GM19452 (cell line): Measurements from ENCODE around the gene CDYL.

Experiments used
- ATAC-seq: cut with Tn5 transposase; IDR thresholded peaks from one replicate; pipeline ENCODE4 v1.9.1; 2021; ENCODE audit not compliant: unreplicated experiment

CDYL gene

DNA sequence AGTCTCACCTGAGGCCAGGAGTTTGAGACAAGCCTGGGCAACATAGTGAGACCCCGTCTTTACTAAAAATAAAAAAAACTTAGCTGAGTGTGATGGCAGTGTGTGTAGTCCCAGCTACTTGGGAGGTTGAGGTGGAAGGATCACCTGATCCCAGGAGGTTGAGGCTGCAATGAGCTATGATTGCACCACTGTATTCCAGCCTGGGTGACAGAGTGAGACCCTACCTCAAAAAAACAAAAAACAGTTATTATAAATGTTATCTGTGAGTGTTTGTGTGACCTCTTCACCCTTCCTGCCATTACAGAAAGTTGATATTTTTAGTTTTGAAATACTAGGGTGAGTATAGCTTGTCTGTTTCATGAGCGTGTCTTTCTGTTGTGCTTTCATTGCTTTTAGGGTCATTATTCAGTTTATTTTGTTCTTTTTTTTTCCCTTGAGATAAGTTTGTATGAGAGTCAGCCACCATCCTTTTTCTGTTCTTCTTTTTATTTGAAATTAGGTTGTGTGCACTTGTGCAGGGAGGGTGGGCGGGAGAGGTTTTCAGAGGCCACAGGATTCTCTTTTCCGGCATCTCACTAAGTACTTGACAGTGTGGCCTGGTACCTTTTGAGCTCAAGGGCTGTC is 26.2 kb downstream of the CDYL start:
- peak; percentile 64 for ATAC-seq

DNA sequence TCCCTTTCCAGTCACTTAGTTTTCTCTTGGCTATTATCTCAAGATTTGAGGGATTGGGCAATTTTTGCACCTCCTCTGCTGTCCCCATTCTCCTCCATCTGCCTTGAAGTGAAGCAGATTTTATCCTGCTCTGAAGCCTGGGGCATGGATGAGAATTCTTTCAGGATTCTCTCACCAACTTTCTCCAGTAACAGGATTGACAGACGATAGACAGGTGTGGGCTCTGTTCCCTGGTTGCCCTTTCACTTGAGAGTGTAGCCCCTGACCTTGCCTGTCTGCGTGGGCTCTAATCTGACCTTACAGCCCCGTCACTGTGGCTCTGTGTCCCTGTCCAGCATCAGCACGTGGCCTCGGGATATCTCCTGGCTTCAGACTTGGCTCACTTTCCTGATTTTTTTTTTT is 27.1 kb downstream of the CDYL start:
- ATAC-seq: no peak

DNA sequence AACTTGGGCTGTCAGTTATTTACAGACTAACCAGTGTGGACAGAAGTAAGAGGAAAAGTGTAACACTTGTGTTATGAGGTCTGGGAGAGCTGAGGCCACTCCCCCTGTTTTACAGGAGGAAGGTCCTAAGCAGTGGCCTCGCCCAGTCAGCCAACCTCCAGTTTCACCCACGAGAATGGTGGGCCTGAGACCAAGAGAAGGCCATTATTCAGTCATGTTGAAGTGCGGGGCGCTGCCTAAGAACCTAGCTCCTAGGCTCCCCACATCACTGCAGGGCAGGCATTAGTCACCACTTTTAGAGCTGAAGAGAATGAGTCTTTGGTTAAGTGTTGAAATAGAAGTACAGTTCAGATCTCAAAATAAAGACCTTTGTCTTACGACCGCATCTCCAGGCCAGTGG is 27.9 kb downstream of the CDYL start:
- no peak for ATAC-seq

DNA sequence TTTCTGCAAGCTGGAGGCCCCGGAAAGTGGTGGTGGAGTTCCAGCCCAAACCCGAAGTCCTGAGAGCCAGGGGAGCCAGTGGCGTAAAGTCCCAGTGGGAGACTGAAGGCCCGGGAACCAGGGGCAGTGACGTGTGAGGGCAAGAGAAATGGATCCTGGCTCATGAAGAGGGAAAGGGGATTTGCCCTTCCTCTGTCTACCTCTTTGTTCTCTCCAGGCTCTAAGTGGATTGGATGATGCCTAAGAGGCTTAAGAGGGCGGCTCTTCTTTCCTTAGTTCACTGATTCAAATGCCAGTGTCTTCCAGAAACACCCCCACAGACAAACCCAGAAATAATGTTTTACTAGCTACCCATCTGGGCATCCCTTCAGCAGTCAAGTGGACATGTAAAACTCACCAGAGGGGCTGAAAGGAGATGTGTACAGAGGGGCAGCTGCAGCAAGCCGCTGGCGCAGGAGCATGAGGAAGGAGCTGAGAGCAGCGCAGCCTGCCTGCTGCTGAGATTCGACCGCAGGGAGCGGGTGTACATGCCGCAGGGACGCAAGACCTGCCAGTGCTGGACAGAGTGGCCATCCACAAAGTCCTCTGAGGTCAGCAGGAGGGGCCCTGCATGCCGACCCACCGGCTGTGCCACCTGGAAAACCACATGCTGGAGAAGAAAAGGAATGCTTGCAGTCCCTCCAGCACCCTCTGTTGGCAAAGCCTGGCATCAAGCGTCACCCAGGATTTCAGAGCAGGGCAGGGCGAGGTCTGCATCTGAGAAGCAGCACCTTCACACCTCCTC is 29.5 kb downstream of the CDYL start:
- ATAC-seq: no peak

DNA sequence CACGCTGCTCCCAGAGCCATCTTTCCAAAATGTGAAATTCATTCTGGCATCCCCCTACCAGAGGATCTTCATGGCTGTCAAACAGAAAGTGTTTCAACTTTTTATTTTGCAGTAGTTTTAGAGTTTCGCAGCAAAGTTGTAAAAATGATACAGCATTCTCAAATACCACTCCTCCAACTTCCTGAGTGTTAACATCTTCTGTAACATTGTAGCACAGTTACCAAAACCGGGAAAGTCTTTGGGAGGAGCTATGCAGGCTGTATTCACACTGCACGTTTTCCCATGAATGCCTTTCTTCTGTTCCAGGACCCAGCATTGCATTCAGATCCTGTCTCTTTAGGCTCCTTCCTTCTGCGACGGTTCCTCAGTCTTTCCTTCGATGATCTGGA is 30.1 kb downstream of the CDYL start:
- ATAC-seq: no peak

DNA sequence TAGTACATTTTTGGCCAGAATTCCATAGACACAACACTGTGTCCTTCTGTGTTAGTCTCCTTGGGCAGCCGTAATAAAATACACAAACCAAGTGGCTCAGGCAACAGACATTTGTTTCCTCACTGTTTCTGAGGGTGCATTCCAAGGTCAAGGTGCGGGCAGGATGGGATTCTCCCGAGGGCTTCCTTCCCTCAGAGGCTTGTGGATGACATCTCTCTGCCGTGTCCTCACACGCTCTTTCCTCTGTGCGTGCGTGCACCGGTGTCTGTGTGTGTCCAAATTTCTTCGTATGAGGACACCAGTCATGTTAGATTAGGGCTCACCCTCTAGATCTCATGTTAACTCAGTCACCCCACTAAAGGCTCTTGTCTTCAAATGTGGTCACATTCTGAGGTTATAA is 30.6 kb downstream of the CDYL start:
- no peak for ATAC-seq

DNA sequence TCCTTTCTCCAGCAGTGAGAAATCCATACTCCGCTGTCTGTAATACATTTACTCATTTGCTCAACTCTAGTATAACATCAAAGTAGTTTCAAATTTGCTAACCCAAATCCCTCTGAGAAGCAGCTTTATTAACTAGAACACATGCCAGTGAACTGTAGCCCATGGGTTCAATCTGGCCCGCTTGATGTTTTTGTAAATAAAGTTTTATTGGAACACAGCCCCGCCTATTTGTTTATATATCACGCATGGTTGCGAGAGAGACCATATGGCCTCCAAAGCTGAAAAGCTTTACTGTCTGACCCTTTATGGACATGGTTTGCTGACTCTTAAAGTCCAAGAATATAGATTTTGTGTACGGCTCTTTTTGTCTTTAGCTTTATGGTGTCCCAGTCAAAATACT is 32.2 kb downstream of the CDYL start:
- ATAC-seq: no peak

DNA sequence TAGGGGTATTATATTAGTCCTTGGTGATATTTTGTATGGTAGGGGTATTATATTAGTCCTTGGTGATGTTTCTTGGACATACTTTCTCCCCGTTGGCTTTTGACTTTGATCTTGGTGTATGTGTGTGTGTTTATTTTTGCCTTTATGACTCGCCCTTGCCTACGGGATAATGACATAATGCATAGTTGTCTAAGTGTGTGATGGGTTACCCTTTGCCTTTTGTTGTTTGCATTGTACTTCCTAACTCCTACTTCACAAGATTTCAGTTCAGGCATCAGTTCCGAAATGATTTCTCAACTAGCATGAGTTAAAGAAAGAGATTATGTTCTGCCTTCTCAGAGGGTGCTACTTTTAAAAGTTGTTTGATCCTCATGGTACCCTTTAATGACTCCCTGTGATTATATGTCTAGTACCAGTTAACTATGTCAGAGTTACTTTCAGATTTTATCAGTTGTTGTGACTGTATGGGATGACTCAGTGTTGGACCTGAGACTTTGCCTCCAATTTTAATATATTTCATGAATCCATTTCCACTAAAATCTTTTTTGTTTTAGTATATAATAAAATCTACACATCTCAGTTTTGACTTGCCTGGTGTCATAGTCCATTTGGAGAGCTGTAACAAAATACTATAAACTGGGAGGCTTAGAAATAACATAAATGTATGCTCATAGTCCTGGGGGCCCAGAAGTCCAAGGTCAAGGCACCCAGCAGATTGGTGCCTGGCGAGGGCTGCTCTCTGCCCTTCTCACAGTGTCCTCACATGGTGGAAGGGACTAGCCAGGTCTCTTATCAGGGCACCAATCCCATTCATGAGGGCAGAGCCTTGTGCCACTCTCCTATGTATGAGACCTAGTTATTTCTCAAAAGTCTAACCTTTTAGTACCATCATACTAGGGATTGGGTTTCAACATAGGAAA is 34.1 kb downstream of the CDYL start:
- no peak for ATAC-seq

DNA sequence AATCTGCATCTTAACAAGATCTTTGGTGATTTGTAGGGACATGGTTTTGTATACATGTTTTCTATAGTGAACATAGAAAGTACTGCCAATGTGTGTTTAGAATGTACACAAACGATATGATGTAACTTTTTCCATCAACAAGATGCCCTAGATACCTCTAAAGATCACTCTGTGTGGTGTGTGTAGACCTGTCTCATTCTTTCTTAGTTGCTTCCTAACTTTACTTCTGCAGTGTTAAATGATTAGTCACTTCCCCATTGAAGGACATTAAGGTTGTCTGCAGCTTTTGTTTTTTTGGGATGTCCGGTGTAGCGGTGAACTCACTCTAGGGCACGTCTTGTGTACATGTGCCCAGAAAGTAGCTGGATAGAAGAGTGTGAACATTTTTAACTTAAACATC is 35.9 kb downstream of the CDYL start:
- no peak for ATAC-seq

DNA sequence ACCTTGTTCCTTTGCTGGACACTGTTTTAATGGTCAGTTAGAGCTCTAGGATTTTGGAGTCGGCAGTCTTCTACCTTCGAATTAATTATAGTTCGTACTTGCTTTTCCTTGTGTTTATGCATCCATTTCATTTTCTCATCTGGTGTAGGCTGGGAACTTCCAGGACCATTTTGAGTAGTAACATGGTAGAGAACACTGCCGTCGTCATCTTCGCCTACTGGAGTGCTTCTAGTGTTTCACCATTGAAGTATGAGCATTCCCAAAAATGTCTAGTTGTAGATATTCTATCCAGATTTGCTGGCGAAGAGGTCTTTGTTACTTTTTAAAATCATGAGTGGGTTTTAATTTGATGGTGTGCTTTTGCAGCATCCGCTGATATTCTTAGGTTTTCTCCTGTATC is 36.9 kb downstream of the CDYL start:
- no peak for ATAC-seq

DNA sequence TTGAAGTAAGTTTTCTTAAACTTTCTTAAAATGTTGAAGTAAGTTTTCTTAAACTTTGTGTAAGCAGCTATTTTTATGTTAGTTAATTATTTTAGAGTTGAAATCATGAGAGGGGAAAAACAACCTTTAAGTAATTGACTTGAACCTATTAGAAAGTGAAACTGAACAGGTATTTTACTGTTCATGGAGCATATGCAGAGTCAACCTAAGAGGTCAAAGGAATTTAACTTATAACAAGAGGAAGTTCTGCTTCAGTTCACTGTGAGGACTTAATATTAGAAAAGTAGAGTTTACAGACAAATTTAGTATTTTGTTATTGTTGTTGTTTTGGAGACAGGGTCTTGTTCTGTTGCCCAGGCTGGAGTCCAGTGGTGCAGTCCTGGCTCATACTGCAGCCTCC is 38.0 kb downstream of the CDYL start:
- peak; percentile 49 for ATAC-seq

DNA sequence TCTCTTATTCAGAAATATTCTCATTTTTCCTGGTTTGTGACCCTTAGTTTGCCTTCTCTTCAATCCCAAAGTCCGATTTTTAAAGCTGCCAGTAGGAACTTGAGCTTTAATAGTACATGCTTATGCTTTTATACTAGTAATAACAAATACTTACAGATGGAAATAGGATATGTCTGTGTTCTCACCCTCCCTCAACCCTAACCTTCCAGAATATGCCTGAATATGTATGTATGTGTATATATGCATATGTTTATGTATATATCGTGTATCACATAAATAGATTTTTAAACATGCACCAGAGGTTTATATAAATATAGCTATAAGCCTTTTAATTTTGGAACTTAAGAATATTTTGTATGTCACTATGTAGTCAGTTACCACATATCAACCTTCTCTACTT is 38.8 kb downstream of the CDYL start:
- no peak for ATAC-seq

DNA sequence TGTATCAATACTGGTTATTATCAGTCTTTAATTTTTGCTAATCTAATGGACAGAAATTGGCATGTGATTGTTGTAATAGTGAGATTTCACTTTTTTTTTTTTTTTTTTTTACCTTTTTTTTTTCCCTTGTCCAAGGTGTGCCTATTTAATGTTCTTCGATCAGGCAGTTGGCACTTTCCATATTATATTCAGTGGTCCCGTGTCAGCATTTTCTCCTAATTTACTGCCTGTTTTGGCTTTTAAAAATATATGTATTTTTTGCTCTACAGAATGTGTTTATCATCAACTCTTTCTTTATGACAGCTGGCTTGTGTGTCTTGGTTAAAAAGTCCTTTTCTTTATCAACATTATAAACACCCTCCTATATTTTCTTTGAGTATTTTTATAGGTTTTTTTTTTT is 39.4 kb downstream of the CDYL start:
- ATAC-seq: no peak

DNA sequence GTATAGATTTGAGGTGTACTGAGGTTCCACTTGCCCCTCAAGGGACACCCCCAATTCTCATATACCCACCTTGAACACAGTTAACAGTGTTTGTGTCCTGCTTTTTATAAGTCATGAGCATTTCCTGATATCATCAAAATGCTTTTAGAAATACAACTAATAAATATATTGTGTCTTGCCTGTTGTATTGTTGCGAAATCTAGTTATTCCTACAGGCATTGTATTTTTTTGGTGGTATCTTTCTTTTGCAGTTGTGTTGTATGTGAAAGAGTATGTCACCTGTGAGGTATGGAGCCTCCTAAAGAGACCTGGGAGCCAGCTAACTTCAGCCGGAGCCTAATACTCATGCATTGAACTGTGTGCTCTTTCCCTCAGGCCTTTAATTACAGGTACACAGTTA is 40.7 kb downstream of the CDYL start:
- no peak for ATAC-seq

DNA sequence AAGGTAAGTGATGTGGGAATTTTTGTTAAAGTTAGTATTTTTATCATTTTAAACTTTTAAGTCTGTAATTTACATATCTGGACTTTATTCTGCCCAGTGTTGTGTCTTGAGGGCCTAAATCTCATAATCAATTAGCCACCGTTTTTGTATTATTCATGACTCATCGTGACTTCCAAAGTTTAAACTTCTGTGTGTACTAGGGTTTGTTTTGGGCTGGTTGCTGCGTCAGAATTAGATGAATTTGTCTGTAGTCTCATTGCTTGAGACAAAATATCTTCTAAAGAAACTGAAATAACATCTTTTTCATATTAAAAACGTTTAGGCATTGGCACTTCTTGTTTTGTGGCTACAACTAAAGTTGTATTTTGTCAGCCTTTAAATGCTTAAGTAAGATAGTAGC is 41.3 kb downstream of the CDYL start:
- no peak for ATAC-seq

DNA sequence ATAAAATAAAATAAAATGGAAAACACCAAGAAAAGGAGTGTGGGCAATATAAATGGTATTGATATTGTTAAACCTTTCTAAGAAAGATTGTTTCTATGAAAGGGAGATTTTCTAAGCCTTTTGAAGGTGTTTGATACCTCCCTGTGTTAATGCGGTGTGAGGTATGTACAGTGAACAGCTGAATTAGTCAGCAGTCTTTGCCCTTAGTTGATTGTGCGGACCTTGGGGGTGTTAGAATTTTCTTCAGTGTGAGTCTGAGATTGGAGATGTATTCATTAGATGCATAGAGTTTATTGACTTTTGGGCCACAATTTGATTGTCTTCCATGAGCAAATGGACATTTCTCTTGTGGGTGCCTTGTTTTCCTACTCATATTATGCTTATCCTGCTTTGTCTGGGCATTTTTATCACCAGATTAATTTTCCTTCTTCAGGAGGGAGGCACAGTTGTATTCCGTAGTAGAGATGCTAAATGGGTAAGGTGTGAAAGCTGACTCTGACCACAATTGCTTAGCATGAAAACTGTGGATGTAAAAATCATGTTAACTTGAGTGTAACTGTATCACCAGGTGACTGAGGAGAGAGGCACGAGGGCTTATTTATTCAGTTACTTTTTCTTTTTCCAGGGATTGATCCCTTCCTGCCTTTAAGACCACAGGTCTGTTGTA is 42.2 kb downstream of the CDYL start:
- no peak for ATAC-seq

DNA sequence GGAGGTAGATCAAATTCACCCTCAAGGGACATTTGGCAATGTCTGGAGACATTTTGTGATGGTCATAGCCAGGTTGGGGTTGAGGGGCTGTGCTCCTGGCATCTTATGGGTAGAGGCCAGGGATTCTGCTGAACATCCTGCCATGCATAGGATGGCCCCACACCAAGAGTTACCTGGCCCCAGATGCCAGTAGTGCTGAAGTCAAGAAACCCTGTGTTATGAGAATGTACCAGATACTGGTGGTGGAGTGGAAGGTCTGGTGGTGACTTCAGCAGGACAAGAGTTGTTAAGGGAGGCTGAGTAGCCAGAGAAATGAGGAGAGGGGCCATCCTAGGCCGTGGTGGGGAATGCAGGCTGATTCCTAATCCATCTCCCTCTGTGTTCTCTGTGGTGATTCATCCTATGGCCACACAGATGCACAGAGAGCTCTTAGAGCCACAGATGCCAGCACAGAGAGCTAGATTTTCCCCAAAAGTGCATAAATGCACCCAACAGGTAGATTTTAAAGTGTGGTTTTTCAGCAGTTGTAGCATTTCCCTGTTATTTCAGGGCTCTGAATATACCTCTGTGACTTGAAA is 43.6 kb downstream of the CDYL start:
- ATAC-seq: no peak

DNA sequence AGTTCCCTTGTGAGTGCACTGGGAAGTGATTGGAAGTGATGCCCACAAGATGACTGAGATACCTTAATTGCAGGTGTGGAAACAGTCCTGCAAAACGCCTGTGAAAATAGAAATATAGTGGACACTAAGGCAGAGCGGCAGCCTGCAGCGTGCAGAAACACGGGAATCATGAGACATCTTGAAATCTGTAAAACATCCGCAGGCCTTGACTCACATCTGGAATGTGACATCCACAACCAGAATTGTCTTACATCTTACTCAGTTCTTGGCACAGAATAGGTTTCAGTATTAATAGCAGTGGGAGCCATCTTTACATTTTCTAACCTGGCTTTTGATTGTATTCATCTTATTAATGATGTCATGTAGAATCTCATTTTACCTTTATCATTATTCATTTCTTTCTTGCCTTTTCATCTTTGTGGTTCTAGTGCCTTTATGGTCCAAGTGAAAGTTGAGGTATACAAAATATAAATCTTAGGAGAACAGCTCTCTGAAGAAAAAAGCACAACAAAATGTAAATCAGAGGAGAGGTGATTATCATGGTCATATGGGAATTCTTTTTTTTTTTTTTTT is 44.6 kb downstream of the CDYL start:
- ATAC-seq: no peak

DNA sequence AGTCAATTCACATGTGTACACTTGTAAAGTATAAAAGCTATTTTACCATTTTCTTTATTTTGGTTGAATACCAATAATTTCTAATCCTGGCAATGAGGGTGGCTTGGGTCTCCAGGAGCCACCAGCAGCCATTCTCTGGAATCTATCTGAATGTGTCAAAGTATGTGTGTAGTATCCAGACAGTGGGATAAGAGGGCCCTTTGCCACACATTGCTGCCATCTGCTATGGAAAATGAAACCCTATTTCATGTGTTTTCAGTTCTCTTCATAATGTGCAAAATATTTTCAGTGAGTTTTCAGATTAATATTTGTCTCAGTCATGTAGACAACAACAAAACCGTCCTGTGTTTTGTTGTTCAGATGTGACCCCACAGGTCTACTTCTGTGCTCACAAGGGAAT is 46.3 kb downstream of the CDYL start:
- no peak for ATAC-seq

DNA sequence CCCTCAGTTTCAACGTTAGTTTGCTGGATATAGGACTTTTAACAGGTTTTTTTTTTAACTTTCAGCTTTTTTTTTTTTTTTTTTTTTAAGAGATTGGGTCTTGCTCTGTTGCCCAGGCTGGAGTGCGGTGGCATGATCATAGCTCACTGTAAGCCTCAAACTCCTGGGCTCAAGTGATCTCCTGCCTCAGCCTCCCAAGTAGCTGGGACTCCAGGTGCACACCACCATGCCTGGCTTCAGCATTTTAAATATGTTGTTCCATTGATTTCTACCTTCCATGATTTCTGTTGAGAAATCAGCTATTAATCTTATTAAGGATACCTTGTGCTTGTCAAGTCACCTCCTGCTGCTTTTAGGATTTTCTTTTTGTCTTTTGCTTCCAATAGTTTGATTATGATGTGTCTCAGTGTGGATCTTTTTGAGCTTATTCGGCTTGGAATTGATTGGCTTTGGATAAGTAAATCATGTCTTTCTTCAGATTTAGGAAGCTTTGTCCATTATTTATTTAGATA is 52.0 kb downstream of the CDYL start:
- no peak for ATAC-seq
